SJCRH30 (cell line): ENCODE results near the gene ATP13A1. TPM values are rescaled to one million over a fixed set of nuclear protein-coding genes. Genes with fewer than 3 reads are reported as not detected.
"Not testable (repeated sequence)": the region's sequence is repeated elsewhere in the genome, so short reads cannot be mapped to it uniquely, and the experiment has no call there.

Source experiments
- DNase-seq, 2 experiments: peaks; one replicate each; pipeline ENCODE4 v3.0.0-alpha.2; 2015 to 2020
- H3K27ac ChIP-seq: fragments of 250-450 bp; sonication (Bioruptor Pico); 2 replicates; pipeline ENCODE4 v1.5.1; 2020; ENCODE audit warnings: mild to moderate bottlenecking, moderate library complexity
- H3K27me3 ChIP-seq: fragments of 250-450 bp; sonication (Bioruptor Pico); 2 replicates; pipeline ENCODE4 v1.5.1; 2020; ENCODE audit warnings: mild to moderate bottlenecking, moderate library complexity
- H3K36me3 ChIP-seq: fragments of 250-450 bp; sonication (Bioruptor Pico); 2 replicates; pipeline ENCODE4 v1.5.1; 2020; ENCODE audit warnings: mild to moderate bottlenecking, moderate library complexity
- H3K4me1 ChIP-seq: fragments of 250-450 bp; sonication (Bioruptor Pico); 2 replicates; pipeline ENCODE4 v1.5.1; 2020; ENCODE audit warnings: mild to moderate bottlenecking, moderate library complexity
- H3K4me3 ChIP-seq: fragments of 250-450 bp; sonication (Bioruptor Pico); 2 replicates; pipeline ENCODE4 v1.5.1; 2020; ENCODE audit warnings: mild to moderate bottlenecking, moderate library complexity
- H3K9me3 ChIP-seq: fragments of 250-450 bp; sonication (Bioruptor Pico); replicated peaks from 2 replicates; pipeline ENCODE4 v1.5.1; 2020; ENCODE audit warnings: mild to moderate bottlenecking, moderate library complexity
- total RNA-seq: library from RNA; depleted of rRNA; stranded (reverse); fragments of >200 nt; shearing (Covaris generic); gene quantifications from 2 replicates; pipeline ENCODE4 v1.2.3, GENCODE V29; 2014

Gene ATP13A1
- total RNA-seq, 1 experiment from 2014 or later: 28.8 TPM

- H3K4me1 ChIP-seq: no peaks in the 10 kb centered on the region
- DNase-seq: no peak
- H3K36me3 ChIP-seq: peaks cover 63% of the 10 kb centered on the region
- H3K27me3 ChIP-seq: no peaks in the 10 kb centered on the region
- H3K9me3 ChIP-seq: peaks cover 15% of the 10 kb centered on the region
- H3K4me3 ChIP-seq: no peak overlapping the region
- H3K27ac ChIP-seq: no peak overlapping the region
Measured at GRCh38 chr19:19677579-19677978, 14.1 kb upstream of the ATP13A1 start.

DNA sequence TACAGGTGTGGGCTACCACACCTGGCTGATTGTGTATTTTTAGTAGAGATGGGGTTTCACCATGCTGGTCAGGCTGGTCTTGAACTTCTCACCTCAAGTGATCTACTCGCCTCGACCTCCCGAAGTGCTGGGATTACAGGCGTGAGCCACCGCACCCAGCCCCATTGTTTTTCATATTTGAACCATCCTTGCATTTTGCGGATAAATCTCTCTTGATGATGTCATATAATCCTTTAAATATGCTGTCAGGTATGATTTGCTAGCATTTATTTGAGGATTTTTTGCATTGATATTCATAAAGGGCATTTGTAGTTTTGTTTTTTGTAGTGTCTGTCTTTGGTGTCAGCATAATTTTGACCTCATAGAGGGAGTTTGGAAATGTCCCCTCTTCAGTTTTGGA lies 10.8 kb upstream of the ATP13A1 start:
- DNase-seq: no peak
- Histone ChIP-seq H3K27me3 (no peaks in the 10 kb centered on the region), H3K36me3 (peaks cover 45% of the 10 kb centered on the region)

GRCh38 chr19:19672816-19673215 lies 9.3 kb upstream of the ATP13A1 start:
- peaks cover 31% of the 10 kb centered on the region for H3K36me3 ChIP-seq
- no peak overlapping the region for H3K27ac ChIP-seq
- DNase-seq: no peak
- H3K4me1 ChIP-seq: peaks cover 3% of the 10 kb centered on the region; the same call in 1 of the 2 replicates
- H3K9me3 ChIP-seq: peaks cover 6% of the 10 kb centered on the region
- no peak overlapping the region for H3K4me3 ChIP-seq
- H3K27me3 ChIP-seq: no peaks in the 10 kb centered on the region

More for the DNA sequence above, 10.8 kb upstream of the ATP13A1 start:
- H3K9me3 ChIP-seq: peaks cover 9% of the 10 kb centered on the region
- no peak overlapping the region for H3K27ac ChIP-seq
- H3K4me1 ChIP-seq: peaks cover 3% of the 10 kb centered on the region; the same call in 1 of the 2 replicates
- no peak overlapping the region for H3K4me3 ChIP-seq

GRCh38 chr19:19670070-19670551 lies 6.6 kb upstream of the ATP13A1 start:
- no peak overlapping the region for H3K4me3 ChIP-seq
- H3K4me1 ChIP-seq: peaks cover 3% of the 10 kb centered on the region; the same call in 1 of the 2 replicates
- peaks cover 9% of the 10 kb centered on the region for H3K36me3 ChIP-seq
- H3K9me3 ChIP-seq: no peaks in the 10 kb centered on the region; the same call in 1 of the 2 replicates
- no peak overlapping the region for H3K27ac ChIP-seq
- H3K27me3 ChIP-seq: no peaks in the 10 kb centered on the region
- no peak for DNase-seq

GRCh38 chr19:19668230-19669012 lies 4.9 kb upstream of the ATP13A1 start, which contains the start of gene ZNF101:
TSS of gene ZNF101 (plus strand) at chr19:19668839. CDS start at chr19:19668964, 125 bp downstream.
- Histone ChIP-seq H3K4me1 (peaks cover 3% of the 10 kb centered on the region; the same call in 1 of the 2 replicates), H3K9me3 (no peaks in the 10 kb centered on the region; the same call in 1 of the 2 replicates), H3K4me3 (peak within 1 kb of the TSS; percentile 79), H3K36me3 (no peaks in the 10 kb centered on the region; the same call in 1 of the 2 replicates), H3K27ac (peak within 1 kb of the TSS; percentile 71), H3K27me3 (no peaks in the 10 kb centered on the region)
- peak; percentile 96 to 97 for DNase-seq

- not testable (repeated sequence) for H3K27me3 ChIP-seq, H3K4me3 ChIP-seq, H3K27ac ChIP-seq, DNase-seq, H3K9me3 ChIP-seq, H3K36me3 ChIP-seq, H3K4me1 ChIP-seq
Measured at GRCh38 chr19:19665420-19665948, 2.0 kb upstream of the ATP13A1 start.

DNA sequence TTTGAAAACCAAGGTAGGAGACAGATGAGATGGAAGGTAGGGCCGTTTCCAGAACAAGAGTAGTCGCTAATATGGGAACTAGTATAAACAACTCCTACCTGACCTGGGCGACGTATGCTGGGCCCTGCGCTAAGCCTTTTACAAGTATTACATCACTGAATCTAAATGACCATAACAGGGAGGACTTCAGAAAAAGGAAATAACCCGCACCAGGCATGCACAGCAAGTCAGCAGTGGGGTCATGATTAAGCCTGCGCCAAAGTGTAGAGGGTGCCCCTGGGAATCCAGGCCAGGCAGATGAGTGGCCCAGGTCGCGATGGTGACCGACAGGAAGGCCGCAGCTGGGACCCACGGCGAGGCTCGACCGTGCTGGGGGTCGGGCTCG lies 613 bp downstream of the ATP13A1 start:
- Histone ChIP-seq H3K4me1 (peaks cover 3% of the 10 kb centered on the region; the same call in 1 of the 2 replicates), H3K9me3 (no peaks in the 10 kb centered on the region)
- no peak for DNase-seq

DNA sequence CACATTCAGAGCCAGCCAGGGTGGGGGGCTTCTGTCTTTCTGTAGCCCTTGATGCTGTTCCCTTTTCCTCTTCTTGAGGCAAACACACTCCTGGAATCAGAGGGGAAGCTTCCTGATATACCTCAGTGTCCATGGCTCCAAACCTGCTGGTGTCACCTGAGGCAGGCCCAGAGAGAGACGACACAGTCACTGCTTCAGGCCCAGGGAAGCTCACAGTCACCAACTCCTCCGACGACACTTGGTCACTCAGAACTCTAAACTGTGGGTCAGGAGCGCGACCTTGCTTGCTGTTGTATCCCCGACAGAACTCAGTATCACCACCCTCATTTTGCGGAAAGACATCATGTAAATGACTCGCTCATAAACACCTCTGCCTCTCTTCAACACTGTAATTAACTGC lies 1.1 kb downstream of the ATP13A1 start:
- Histone ChIP-seq H3K4me1 (peaks cover 3% of the 10 kb centered on the region; the same call in 1 of the 2 replicates), H3K27me3 (no peaks in the 10 kb centered on the region), H3K4me3 (peak overlapping the region; percentile 79), H3K27ac (peak overlapping the region; percentile 61), H3K9me3 (no peaks in the 10 kb centered on the region), H3K36me3 (peaks cover 26% of the 10 kb centered on the region)
- no peak for DNase-seq

More for the DNA sequence above, 613 bp downstream of the ATP13A1 start:
- Histone ChIP-seq H3K4me3 (peak overlapping the region; percentile 79), H3K36me3 (peaks cover 21% of the 10 kb centered on the region), H3K27me3 (no peaks in the 10 kb centered on the region), H3K27ac (peak overlapping the region; percentile 61)

GRCh38 chr19:19661675-19662251 lies 1.7 kb downstream of the ATP13A1 start:
- H3K4me3 ChIP-seq: peak overlapping the region; percentile 79; the same call in 1 of the 2 replicates
- no peaks in the 10 kb centered on the region for H3K9me3 ChIP-seq
- peaks cover 3% of the 10 kb centered on the region; the same call in 1 of the 2 replicates for H3K4me1 ChIP-seq
- peaks cover 31% of the 10 kb centered on the region for H3K36me3 ChIP-seq
- H3K27me3 ChIP-seq: no peaks in the 10 kb centered on the region
- peak overlapping the region; percentile 61 for H3K27ac ChIP-seq
- peak; percentile 43 to 67 for DNase-seq

DNA sequence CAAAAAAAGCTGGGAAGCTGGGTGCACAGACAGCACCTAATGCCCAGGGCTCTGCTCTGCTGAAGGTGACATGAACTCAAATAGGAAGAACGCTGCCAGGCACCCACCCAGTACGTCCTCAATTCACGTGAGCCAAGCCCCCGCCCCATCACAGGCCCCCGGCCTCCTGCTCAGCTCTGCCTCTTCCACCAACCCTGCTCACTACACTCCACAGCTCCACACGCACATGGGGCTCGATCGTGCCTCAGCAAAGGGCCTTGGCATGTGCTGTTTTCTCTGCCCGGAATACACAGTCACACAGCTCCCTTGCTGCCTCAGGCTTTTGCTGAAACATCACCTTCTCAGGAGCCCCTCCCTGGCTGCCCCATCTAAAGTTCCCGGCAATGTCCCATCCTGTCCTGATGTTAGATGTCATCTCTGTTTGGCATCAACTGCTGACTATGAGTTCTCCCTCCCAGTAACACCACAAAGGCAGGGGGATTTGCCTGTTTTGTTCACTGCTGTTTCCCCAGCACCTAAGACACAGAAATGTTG lies 2.3 kb downstream of the ATP13A1 start:
- Histone ChIP-seq H3K36me3 (peaks cover 37% of the 10 kb centered on the region), H3K27ac (peak overlapping the region; percentile 36), H3K9me3 (no peaks in the 10 kb centered on the region), H3K4me1 (peaks cover 3% of the 10 kb centered on the region; the same call in 1 of the 2 replicates), H3K4me3 (peak overlapping the region; percentile 79; the same call in 1 of the 2 replicates), H3K27me3 (no peaks in the 10 kb centered on the region)
- DNase-seq: no peak

DNA sequence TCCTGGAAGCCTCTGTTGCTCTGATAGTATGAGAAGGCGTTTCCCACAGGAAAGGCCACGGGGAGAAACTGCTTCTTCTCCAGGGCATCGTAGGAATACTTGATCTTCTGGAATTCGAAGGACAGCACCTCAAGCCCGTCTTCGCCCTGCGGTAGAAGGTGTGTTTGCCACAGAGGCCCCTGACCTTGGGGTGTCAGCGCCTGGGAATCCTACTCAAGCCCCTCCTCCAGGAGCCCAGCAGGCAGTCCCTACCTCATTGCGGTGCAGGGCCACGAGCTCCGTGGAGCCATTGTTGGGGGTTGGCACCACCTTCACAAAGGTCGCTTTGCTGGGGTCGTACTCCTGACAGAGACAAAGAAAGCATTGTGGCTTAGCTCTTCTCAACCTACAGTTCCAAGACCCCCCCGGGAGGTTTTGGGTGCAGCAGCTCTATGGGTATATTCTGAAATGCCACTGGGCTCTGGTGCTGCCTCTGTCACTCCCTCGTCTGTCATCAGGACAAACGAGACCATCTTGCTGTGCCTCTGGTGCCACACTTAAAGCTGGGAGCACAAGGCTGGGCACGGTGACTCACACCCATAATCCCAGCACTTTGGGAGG lies 3.7 kb downstream of the ATP13A1 start:
- peaks cover 52% of the 10 kb centered on the region for H3K36me3 ChIP-seq
- H3K4me3 ChIP-seq: no peak overlapping the region
- H3K27ac ChIP-seq: no peak overlapping the region
- no peaks in the 10 kb centered on the region for H3K27me3 ChIP-seq
- peaks cover 3% of the 10 kb centered on the region; the same call in 1 of the 2 replicates for H3K4me1 ChIP-seq
- no peaks in the 10 kb centered on the region for H3K9me3 ChIP-seq
- no peak for DNase-seq

DNA sequence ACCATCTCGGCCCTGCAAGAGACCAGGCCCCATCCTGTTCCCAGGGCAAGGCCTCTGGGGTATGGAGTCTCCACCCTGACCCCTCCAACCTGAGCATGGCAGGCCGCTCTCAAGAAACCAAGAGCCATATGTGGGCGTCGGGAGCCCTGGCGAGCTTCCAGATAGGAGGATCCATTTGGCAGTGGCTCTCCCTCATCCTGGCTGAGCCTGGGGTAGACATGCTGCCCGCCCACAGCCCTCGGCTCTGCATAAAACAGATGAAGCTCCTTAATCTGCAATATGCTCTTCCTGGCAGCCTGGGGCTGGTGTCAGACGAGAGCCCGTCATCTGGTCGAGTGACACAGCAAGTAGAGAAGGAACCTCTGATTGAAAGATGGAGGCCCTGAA lies 6.1 kb downstream of the ATP13A1 start:
- Histone ChIP-seq H3K27ac (no peak overlapping the region), H3K9me3 (no peaks in the 10 kb centered on the region), H3K4me3 (no peak overlapping the region), H3K4me1 (peaks cover 3% of the 10 kb centered on the region; the same call in 1 of the 2 replicates), H3K36me3 (peaks cover 65% of the 10 kb centered on the region), H3K27me3 (no peaks in the 10 kb centered on the region)
- no peak for DNase-seq

- Histone ChIP-seq H3K4me3 (no peak overlapping the region), H3K36me3 (peaks cover 70% of the 10 kb centered on the region), H3K4me1 (no peaks in the 10 kb centered on the region), H3K9me3 (no peaks in the 10 kb centered on the region), H3K27ac (no peak overlapping the region), H3K27me3 (no peaks in the 10 kb centered on the region)
- DNase-seq: no peak
Measured at GRCh38 chr19:19656451-19657396, 6.8 kb downstream of the ATP13A1 start.
